ENCODE data around the gene L3MBTL1.
A peak's percentile ranks its signal among the peaks of the same experiment; 100 is the strongest.

L3MBTL1 gene

DNA sequence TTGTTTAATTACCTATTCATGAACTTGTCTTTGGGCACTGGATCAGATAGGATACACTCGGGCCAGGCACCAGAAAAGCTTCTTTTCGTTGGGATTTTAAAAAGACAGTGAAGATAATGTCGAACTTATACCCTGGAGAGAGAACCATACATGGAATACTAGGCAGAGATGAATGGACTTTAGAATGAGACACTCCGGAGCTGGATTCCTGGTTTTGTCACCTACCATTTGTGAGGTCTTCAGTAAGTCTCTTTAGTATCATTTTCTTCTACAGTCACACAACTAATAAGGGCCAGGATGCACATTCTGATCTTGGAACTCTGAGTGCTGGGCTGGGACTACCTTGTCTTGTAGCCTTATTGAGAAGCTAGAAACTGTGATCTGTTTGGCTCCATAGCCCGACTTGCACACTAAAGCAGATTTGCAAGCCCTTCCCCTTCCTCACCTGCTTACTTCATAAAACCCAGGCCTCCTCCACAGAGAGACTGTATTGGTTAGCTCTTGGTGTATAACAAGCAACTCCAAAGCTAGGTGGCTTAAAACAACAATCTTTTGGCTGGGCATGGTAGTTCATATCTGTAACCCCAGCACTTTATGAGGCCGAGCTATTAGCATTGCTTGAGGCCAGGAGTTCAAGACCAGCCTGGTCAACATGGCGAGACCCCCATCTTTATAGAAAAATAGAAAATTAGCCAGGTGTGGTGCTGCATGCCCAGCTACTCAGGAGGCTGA lies 75.8 kb downstream of the L3MBTL1 start:
- no peak overlapping the region for H2BK15ac ChIP-seq (ENCODE audit: low read length)
- no peak overlapping the region for H3K23ac ChIP-seq (ENCODE audit: low read depth, low read length, poor library complexity)
- H3K9me3 ChIP-seq (replicated peaks in 1 of 2; ENCODE audit: control insufficient read depth in 2 of 2, insufficient read depth in 1 of 2, low read depth in 1 of 2, low read length in 2 of 2): no peaks in the 10 kb centered on the region
- no peaks in the 10 kb centered on the region for H3K36me3 ChIP-seq (replicated peaks in 1 of 2; ENCODE audit: control insufficient read depth in 2 of 2, insufficient read depth in 2 of 2, low read length in 2 of 2)
- no peak overlapping the region for H3K27ac ChIP-seq (replicated peaks; ENCODE audit: low read length)
- H4K8ac ChIP-seq (ENCODE audit: low read depth, low read length): no peak overlapping the region
- no peak overlapping the region for H2BK12ac ChIP-seq (ENCODE audit: low read length)
- no peak overlapping the region for H3K4ac ChIP-seq (ENCODE audit: low read length)
- H2AFZ ChIP-seq (ENCODE audit: low read length): no peak overlapping the region
- H3K9ac ChIP-seq (ENCODE audit: low read depth, low read length, poor library complexity): no peak overlapping the region
- H2BK120ac ChIP-seq (ENCODE audit: low read depth, low read length): no peak overlapping the region
- no CpG with 5 or more reads among the region's 7 CpGs for WGBS, 2 donors (ENCODE audit: extremely low coverage in 2 of 2, insufficient read length in 2 of 2, insufficient replicate concordance in 1 of 2)
- no peak overlapping the region for H3K14ac ChIP-seq (ENCODE audit: low read length)
- DNase-seq (ENCODE audit: low spot score): no peak
- peaks cover 0 to 4% (median 0%) of the 10 kb centered on the region in 3 experiments for H3K27me3 ChIP-seq (ENCODE audit: control insufficient read depth in 3 of 3, insufficient read depth in 3 of 3, low read depth in 1 of 3, low read length in 3 of 3)
- no peak overlapping the region for H4K91ac ChIP-seq (ENCODE audit: low read depth, low read length, poor library complexity)
- no peak overlapping the region for H3K4me2 ChIP-seq (ENCODE audit: insufficient read depth, low read length, poor library complexity, severe bottlenecking)
- H2AK5ac ChIP-seq (ENCODE audit: low read depth, low read length): no peak overlapping the region
- no peaks in the 10 kb centered on the region for H3K4me1 ChIP-seq (ENCODE audit: control insufficient read depth in 2 of 2, insufficient read depth in 1 of 2, low read depth in 1 of 2, low read length in 2 of 2)
- H3K18ac ChIP-seq (ENCODE audit: low read length): no peak overlapping the region
- no peak overlapping the region for H3K4me3 ChIP-seq (ENCODE audit: low read length in 2 of 2)
- H3K79me1 ChIP-seq (ENCODE audit: low read depth, low read length): no peaks in the 10 kb centered on the region
- no peak overlapping the region for H2BK5ac ChIP-seq (ENCODE audit: low read length)

DNA sequence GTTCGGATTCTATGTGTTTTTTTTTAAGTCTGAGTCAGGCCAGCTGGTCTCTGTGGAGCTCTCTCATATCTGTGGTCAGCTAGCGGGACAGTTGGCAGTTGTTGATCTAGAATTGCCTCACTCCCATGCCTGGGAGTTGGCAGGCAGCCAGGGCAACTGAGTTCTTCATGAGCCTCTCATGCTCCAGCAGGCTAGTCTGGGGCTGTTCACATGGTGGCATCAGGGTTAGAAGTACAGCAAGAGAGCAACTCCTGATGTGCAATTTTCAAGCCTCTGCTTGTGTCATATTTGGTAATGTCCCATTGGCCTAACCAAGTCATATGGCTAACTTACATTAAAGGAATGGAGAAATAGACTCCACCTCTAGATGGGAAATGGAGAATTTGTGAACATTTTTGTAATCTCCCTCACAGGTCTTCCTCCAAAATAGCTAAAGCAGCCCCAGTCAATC lies 76.5 kb downstream of the L3MBTL1 start:
- DNase-seq (ENCODE audit: low spot score): no peak
- Histone ChIP-seq H3K27ac (replicated peaks; ENCODE audit: low read length) (no peak overlapping the region), H3K14ac (ENCODE audit: low read length) (no peak overlapping the region), H3K4me2 (ENCODE audit: insufficient read depth, low read length, poor library complexity, severe bottlenecking) (no peak overlapping the region), H2BK120ac (ENCODE audit: low read depth, low read length) (no peak overlapping the region), H3K4me1 (ENCODE audit: control insufficient read depth in 2 of 2, insufficient read depth in 1 of 2, low read depth in 1 of 2, low read length in 2 of 2) (no peaks in the 10 kb centered on the region), H3K4ac (ENCODE audit: low read length) (no peak overlapping the region), H3K36me3 (replicated peaks in 1 of 2; ENCODE audit: control insufficient read depth in 2 of 2, insufficient read depth in 2 of 2, low read length in 2 of 2) (no peaks in the 10 kb centered on the region), H3K9ac (ENCODE audit: low read depth, low read length, poor library complexity) (no peak overlapping the region), H2BK12ac (ENCODE audit: low read length) (no peak overlapping the region), H3K9me3 (replicated peaks in 1 of 2; ENCODE audit: control insufficient read depth in 2 of 2, insufficient read depth in 1 of 2, low read depth in 1 of 2, low read length in 2 of 2) (no peaks in the 10 kb centered on the region), H3K4me3 (ENCODE audit: low read length in 2 of 2) (no peak overlapping the region), H2BK5ac (ENCODE audit: low read length) (no peak overlapping the region), H2BK15ac (ENCODE audit: low read length) (no peak overlapping the region), H3K18ac (ENCODE audit: low read length) (no peak overlapping the region), H2AFZ (ENCODE audit: low read length) (no peak overlapping the region), H3K23ac (ENCODE audit: low read depth, low read length, poor library complexity) (no peak overlapping the region), H2AK5ac (ENCODE audit: low read depth, low read length) (no peak overlapping the region), H3K27me3 (ENCODE audit: control insufficient read depth in 3 of 3, insufficient read depth in 3 of 3, low read depth in 1 of 3, low read length in 3 of 3) (peaks cover 0 to 4% (median 0%) of the 10 kb centered on the region in 3 experiments), H4K8ac (ENCODE audit: low read depth, low read length) (no peak overlapping the region), H4K91ac (ENCODE audit: low read depth, low read length, poor library complexity) (no peak overlapping the region), H3K79me1 (ENCODE audit: low read depth, low read length) (no peaks in the 10 kb centered on the region)
- no CpG with 5 or more reads among the region's 2 CpGs for WGBS, 2 donors (ENCODE audit: extremely low coverage in 2 of 2, insufficient read length in 2 of 2, insufficient replicate concordance in 1 of 2)

DNA sequence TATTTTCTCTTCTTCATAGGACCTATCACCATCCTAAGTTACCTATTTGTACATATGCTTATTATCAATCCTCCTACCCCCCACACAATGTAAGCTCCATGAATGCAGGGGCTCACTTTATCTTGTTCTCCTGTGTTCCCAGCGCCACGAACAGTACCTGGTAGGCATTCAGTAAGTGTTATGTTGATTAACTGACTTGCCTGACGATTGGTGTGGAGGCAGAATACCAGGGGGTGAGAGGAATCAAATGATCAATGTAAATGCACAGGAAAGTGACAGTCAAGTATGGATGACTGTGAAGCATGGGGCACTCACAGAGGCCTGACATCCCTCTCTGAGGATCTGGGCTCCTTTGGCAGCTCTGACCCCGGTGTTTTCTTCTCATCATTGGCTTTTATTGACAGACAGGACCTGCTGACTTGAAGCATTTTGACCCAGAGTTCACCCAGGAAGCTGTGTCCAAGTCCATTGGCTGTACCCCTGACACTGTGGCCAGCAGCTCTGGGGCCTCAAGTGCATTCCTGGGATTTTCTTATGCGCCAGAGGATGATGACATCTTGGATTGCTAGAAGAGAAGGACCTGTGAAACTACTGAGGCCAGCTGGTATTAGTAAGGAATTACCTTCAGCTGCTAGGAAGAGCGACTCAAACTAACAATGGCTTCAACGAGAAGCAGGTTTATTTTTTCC lies 77.1 kb downstream of the L3MBTL1 start:
- Histone ChIP-seq H3K4ac (ENCODE audit: low read length) (no peak overlapping the region), H2BK120ac (ENCODE audit: low read depth, low read length) (no peak overlapping the region), H4K91ac (ENCODE audit: low read depth, low read length, poor library complexity) (no peak overlapping the region), H3K4me2 (ENCODE audit: insufficient read depth, low read length, poor library complexity, severe bottlenecking) (no peak overlapping the region), H3K79me1 (ENCODE audit: low read depth, low read length) (no peaks in the 10 kb centered on the region), H3K9me3 (replicated peaks in 1 of 2; ENCODE audit: control insufficient read depth in 2 of 2, insufficient read depth in 1 of 2, low read depth in 1 of 2, low read length in 2 of 2) (no peaks in the 10 kb centered on the region), H2AK5ac (ENCODE audit: low read depth, low read length) (no peak overlapping the region), H3K27ac (replicated peaks; ENCODE audit: low read length) (no peak overlapping the region), H2BK12ac (ENCODE audit: low read length) (no peak overlapping the region), H3K9ac (ENCODE audit: low read depth, low read length, poor library complexity) (no peak overlapping the region), H3K27me3 (ENCODE audit: control insufficient read depth in 3 of 3, insufficient read depth in 3 of 3, low read depth in 1 of 3, low read length in 3 of 3) (peaks cover 0 to 4% (median 0%) of the 10 kb centered on the region in 3 experiments), H2BK5ac (ENCODE audit: low read length) (no peak overlapping the region), H3K4me3 (ENCODE audit: low read length in 2 of 2) (no peak overlapping the region), H3K4me1 (ENCODE audit: control insufficient read depth in 2 of 2, insufficient read depth in 1 of 2, low read depth in 1 of 2, low read length in 2 of 2) (no peaks in the 10 kb centered on the region), H3K14ac (ENCODE audit: low read length) (no peak overlapping the region), H2BK15ac (ENCODE audit: low read length) (no peak overlapping the region), H3K23ac (ENCODE audit: low read depth, low read length, poor library complexity) (no peak overlapping the region), H3K18ac (ENCODE audit: low read length) (no peak overlapping the region), H4K8ac (ENCODE audit: low read depth, low read length) (no peak overlapping the region), H2AFZ (ENCODE audit: low read length) (peak overlapping the region; percentile 28), H3K36me3 (replicated peaks in 1 of 2; ENCODE audit: control insufficient read depth in 2 of 2, insufficient read depth in 2 of 2, low read length in 2 of 2) (no peaks in the 10 kb centered on the region)
- no peak for DNase-seq (ENCODE audit: low spot score)
- no CpG with 5 or more reads among the region's 7 CpGs for WGBS, 2 donors (ENCODE audit: extremely low coverage in 2 of 2, insufficient read length in 2 of 2, insufficient replicate concordance in 1 of 2)

DNA sequence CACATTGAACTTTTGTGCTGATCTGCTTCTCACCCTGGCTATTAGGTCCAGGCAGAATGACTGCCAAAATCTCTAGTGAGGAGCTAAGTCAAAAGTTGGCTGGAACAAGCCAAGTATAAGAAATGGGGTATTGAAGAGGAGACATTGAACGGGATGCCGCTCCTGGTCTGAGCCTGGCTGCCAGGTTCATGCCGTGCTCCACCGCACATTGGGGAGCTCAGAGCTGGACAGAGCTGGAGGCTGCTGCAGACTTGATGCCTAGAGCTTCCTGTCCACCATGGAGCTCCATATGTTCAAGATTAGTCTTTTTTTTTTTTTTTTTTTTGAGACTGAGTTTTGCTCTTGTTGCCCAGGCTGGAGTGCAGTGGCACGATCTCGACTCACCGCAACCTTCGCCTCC lies 79.1 kb downstream of the L3MBTL1 start:
- no peak overlapping the region for H4K8ac ChIP-seq (ENCODE audit: low read depth, low read length)
- no peak overlapping the region for H3K4me2 ChIP-seq (ENCODE audit: insufficient read depth, low read length, poor library complexity, severe bottlenecking)
- no CpG with 5 or more reads among the region's 8 CpGs for whole genome bisulfite sequencing, 2 donors (ENCODE audit: extremely low coverage in 2 of 2, insufficient read length in 2 of 2, insufficient replicate concordance in 1 of 2)
- H2AFZ ChIP-seq (ENCODE audit: low read length): no peak overlapping the region
- H3K4me3 ChIP-seq (ENCODE audit: low read length in 2 of 2): no peak overlapping the region
- no peak overlapping the region for H3K9ac ChIP-seq (ENCODE audit: low read depth, low read length, poor library complexity)
- no peaks in the 10 kb centered on the region for H3K36me3 ChIP-seq (replicated peaks in 1 of 2; ENCODE audit: control insufficient read depth in 2 of 2, insufficient read depth in 2 of 2, low read length in 2 of 2)
- H2BK5ac ChIP-seq (ENCODE audit: low read length): no peak overlapping the region
- peaks cover 2 to 4% of the 10 kb centered on the region in 2 donors for H3K4me1 ChIP-seq (ENCODE audit: control insufficient read depth in 2 of 2, insufficient read depth in 1 of 2, low read depth in 1 of 2, low read length in 2 of 2)
- no peak overlapping the region for H2BK12ac ChIP-seq (ENCODE audit: low read length)
- no peak overlapping the region for H2AK5ac ChIP-seq (ENCODE audit: low read depth, low read length)
- no peak overlapping the region for H3K18ac ChIP-seq (ENCODE audit: low read length)
- H3K9me3 ChIP-seq (replicated peaks in 1 of 2; ENCODE audit: control insufficient read depth in 2 of 2, insufficient read depth in 1 of 2, low read depth in 1 of 2, low read length in 2 of 2): no peaks in the 10 kb centered on the region
- no peak overlapping the region for H4K91ac ChIP-seq (ENCODE audit: low read depth, low read length, poor library complexity)
- H3K27me3 ChIP-seq (ENCODE audit: control insufficient read depth in 3 of 3, insufficient read depth in 3 of 3, low read depth in 1 of 3, low read length in 3 of 3): peaks cover 0 to 4% (median 0%) of the 10 kb centered on the region in 3 experiments
- no peaks in the 10 kb centered on the region for H3K79me1 ChIP-seq (ENCODE audit: low read depth, low read length)
- no peak overlapping the region for H3K4ac ChIP-seq (ENCODE audit: low read length)
- no peak overlapping the region for H2BK15ac ChIP-seq (ENCODE audit: low read length)
- H3K23ac ChIP-seq (ENCODE audit: low read depth, low read length, poor library complexity): no peak overlapping the region
- H2BK120ac ChIP-seq (ENCODE audit: low read depth, low read length): no peak overlapping the region
- no peak for DNase-seq (ENCODE audit: low spot score)
- no peak overlapping the region for H3K27ac ChIP-seq (replicated peaks; ENCODE audit: low read length)
- H3K14ac ChIP-seq (ENCODE audit: low read length): no peak overlapping the region

All from neuronal stem cell (in vitro differentiated cells).